SKM-1 treated with dmso at 0.1 percent for 144 hours (cell line): ENCODE measurements around the gene MANSC4.
"Not testable (repeated sequence)": the region's sequence is repeated elsewhere in the genome, so short reads cannot be mapped to it uniquely, and the experiment has no call there.

Experiments used
- DNase-seq: peaks from one replicate; lab custom pipeline; 2025; ENCODE audit not compliant: unreplicated experiment; lab: John Stamatoyannopoulos, UW

Gene MANSC4

GRCh38 chr12:27756670-27757195 is 23.3 kb downstream of the MANSC4 start:
- DNase-seq = no peak

GRCh38 chr12:27754795-27755194 is 25.2 kb downstream of the MANSC4 start:
- DNase-seq = no peak

GRCh38 chr12:27751386-27752047 is 28.5 kb downstream of the MANSC4 start:
- DNase-seq = no peak

GRCh38 chr12:27747111-27747820 is 32.8 kb downstream of the MANSC4 start:
- DNase-seq = no peak

GRCh38 chr12:27745734-27746133 is 34.3 kb downstream of the MANSC4 start:
- DNase-seq = not testable (repeated sequence)

GRCh38 chr12:27743601-27744000 is 36.4 kb downstream of the MANSC4 start:
- no peak for DNase-seq

- DNase-seq = not testable (repeated sequence)
Observed at GRCh38 chr12:27734321-27734720, 45.7 kb downstream of the MANSC4 start.

GRCh38 chr12:27733791-27734190 is 46.2 kb downstream of the MANSC4 start:
- DNase-seq = no peak

GRCh38 chr12:27733052-27733656 is 46.9 kb downstream of the MANSC4 start:
- peak; percentile 2 for DNase-seq

GRCh38 chr12:27732281-27732680 is 47.8 kb downstream of the MANSC4 start:
- DNase-seq = no peak

GRCh38 chr12:27730097-27730588 is 49.9 kb downstream of the MANSC4 start:
- no peak for DNase-seq

GRCh38 chr12:27723212-27723611 is 56.8 kb downstream of the MANSC4 start:
- no peak for DNase-seq
